Glutamatergic neuron (in vitro differentiated cells): ENCODE data around the gene KBTBD13. TPM values are rescaled to one million over a fixed set of nuclear protein-coding genes. Genes with fewer than 3 reads are reported as not detected.

ENCODE experiments used
- DNase-seq: peaks from one replicate; pipeline ENCODE4 v3.0.0; 2022
- H3K27ac Mint-ChIP-seq: one replicate; pipeline ENCODE4 v1.8.0; 2020; ENCODE audit warnings: mild to moderate bottlenecking, mixed read lengths, inconsistent platforms; ENCODE audit not compliant: unreplicated experiment
- H3K27me3 Mint-ChIP-seq: one replicate; pipeline ENCODE4 v1.8.0; 2020; ENCODE audit warnings: mild to moderate bottlenecking, moderate library complexity, mixed read lengths, inconsistent platforms; ENCODE audit not compliant: unreplicated experiment
- H3K36me3 Mint-ChIP-seq: one replicate; pipeline ENCODE4 v1.8.0; 2020; ENCODE audit warnings: mild to moderate bottlenecking, mixed read lengths, inconsistent platforms; ENCODE audit not compliant: unreplicated experiment
- H3K4me1 Mint-ChIP-seq: one replicate; pipeline ENCODE4 v1.8.0; 2020; ENCODE audit warnings: mild to moderate bottlenecking, low read depth, mixed read lengths, inconsistent platforms; ENCODE audit not compliant: unreplicated experiment
- H3K4me3 Mint-ChIP-seq: one replicate; pipeline ENCODE4 v1.8.0; 2020; ENCODE audit warnings: mild to moderate bottlenecking, mixed read lengths, inconsistent platforms; ENCODE audit not compliant: unreplicated experiment
- H3K9me3 Mint-ChIP-seq: one replicate; pipeline ENCODE4 v1.8.0; 2020; ENCODE audit warnings: mild to moderate bottlenecking, moderate library complexity, mixed read lengths, inconsistent platforms; ENCODE audit not compliant: unreplicated experiment
- CTCF ChIP-seq: fragments of 200-600 bp; sonication (generic); IDR thresholded peaks from one replicate; pipeline ENCODE4 v1.5.0; 2021; ENCODE audit not compliant: partially characterized antibody, unreplicated experiment
- total RNA-seq: library from RNA; stranded (reverse); fragmentation: NEBNext Ultra II Directional; extraction: Animal tissue kit (Norgen Biotek cat#: 25700); gene quantifications from one replicate; pipeline ENCODE4 v1.2.1, GENCODE V29; 2021; ENCODE audit not compliant: unreplicated experiment

KBTBD13 gene
- total RNA-seq, 1 donor from 2014 or later: not detected

DNA sequence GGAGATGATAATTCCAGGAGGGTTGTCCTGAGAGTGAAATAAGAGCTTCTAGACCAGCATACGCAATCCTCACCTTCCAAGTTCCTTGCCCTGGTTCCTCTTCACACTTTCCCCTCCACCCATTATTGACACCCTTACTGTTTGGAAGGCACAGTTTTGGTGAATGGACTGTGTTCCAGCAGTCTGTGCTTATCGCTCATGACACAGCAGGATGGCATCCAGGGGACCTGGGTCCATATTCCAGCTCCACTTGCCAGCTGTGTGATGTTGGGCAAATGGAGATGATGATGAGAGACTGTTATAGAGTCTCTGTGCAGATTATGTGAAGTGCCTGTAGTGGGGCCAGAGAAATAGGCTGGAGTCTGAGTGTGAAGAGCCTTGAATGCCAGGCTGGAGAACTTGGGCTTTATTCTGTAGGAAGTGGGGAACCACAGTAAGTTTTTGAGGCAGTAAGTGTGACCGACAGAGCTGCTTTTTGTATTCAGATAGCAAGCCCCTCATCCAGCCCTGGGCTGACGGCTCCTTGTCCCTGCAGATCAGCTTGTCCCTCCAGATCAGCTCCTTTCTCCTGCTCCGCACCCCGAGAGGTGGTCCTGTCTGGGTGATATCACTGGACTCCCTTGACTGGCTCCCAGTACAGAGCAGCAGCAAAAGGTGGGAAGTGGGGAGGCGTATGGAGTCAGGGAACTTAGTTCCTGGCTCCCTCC lies 8.1 kb downstream of the KBTBD13 start:
- TF ChIP-seq CTCF: no peak
- Mint-ChIP-seq H3K9me3 (peaks cover 6% of the 10 kb centered on the region), H3K27ac (peak overlapping the region; percentile 87)

DNA sequence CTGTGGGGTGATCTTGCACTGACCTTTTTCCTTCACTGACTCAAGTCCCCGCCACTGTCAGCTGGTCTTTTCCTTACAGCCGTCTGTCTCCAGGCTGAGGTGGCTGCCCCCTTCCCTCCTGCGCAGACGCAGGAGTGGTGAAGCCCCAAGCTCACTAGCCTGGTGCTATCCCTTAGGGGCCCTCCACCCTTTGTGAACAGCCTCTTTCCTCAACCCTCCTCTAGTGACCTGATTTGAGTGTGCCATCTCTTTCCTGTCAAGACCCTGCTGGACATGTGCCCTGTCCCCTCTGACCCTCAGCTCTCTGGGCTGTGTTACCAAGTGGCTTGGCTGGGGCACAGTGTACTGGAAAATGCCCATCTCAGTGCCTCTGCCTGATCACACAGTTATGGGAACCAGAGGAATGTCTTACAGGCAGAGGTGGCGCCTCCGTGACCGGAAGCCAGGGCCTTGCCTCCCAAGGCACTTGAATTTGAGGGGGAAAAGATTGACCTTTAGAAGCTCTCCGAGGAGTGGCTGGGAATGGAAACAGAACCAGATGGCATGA lies 8.7 kb downstream of the KBTBD13 start:
- H3K9me3 Mint-ChIP-seq: peaks cover 6% of the 10 kb centered on the region
- no peak overlapping the region for H3K27ac Mint-ChIP-seq
- H3K36me3 Mint-ChIP-seq: no peaks in the 10 kb centered on the region
- H3K27me3 Mint-ChIP-seq: peaks cover 4% of the 10 kb centered on the region
- H3K4me3 Mint-ChIP-seq: peak overlapping the region; percentile 3
- H3K4me1 Mint-ChIP-seq: peaks cover 37% of the 10 kb centered on the region
- no peak for DNase-seq
- TF ChIP-seq CTCF: no peak

More for the DNA sequence above, 8.1 kb downstream of the KBTBD13 start:
- Mint-ChIP-seq H3K4me1 (peaks cover 37% of the 10 kb centered on the region), H3K27me3 (peaks cover 4% of the 10 kb centered on the region), H3K4me3 (no peak overlapping the region), H3K36me3 (no peaks in the 10 kb centered on the region)
- no peak for DNase-seq

- H3K9me3 Mint-ChIP-seq: peaks cover 6% of the 10 kb centered on the region
- H3K36me3 Mint-ChIP-seq: no peaks in the 10 kb centered on the region
- no peak overlapping the region for H3K27ac Mint-ChIP-seq
- peak; percentile 58 for DNase-seq
- peak; percentile 64 for TF ChIP-seq CTCF
- peaks cover 37% of the 10 kb centered on the region for H3K4me1 Mint-ChIP-seq
- peaks cover 4% of the 10 kb centered on the region for H3K27me3 Mint-ChIP-seq
- no peak overlapping the region for H3K4me3 Mint-ChIP-seq
Measured at GRCh38 chr15:65085990-65086679, 9.6 kb downstream of the KBTBD13 start.

GRCh38 chr15:65086680-65087111 lies 10.2 kb downstream of the KBTBD13 start:
- peaks cover 4% of the 10 kb centered on the region for H3K27me3 Mint-ChIP-seq
- H3K4me1 Mint-ChIP-seq: peaks cover 35% of the 10 kb centered on the region
- H3K9me3 Mint-ChIP-seq: peaks cover 6% of the 10 kb centered on the region
- peak; percentile 41 for TF ChIP-seq CTCF
- no peaks in the 10 kb centered on the region for H3K36me3 Mint-ChIP-seq
- no peak overlapping the region for H3K4me3 Mint-ChIP-seq
- no peak overlapping the region for H3K27ac Mint-ChIP-seq
- DNase-seq: peak; percentile 51

DNA sequence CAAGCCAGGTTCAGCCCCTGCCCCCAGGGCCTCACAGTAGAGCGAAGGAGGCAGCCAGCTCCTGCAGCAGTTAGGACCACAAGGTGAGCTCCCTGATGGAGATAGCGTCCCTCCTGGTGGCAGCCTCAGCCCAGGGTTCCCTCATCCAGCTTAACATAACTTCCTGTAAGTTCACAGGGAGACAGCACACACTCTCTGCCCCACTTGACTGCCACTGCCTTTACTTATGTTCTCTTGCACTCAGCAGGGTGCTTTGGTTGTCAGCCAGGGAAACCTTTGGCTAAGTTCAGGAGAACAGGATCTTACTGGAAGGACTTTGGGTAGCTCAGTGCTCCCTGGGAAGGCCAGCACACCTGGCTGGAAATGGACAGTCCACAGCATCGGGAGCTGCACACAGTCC lies 10.9 kb downstream of the KBTBD13 start:
- Mint-ChIP-seq H3K4me3 (no peak overlapping the region), H3K27ac (no peak overlapping the region), H3K27me3 (peaks cover 4% of the 10 kb centered on the region), H3K9me3 (peaks cover 6% of the 10 kb centered on the region), H3K4me1 (peaks cover 31% of the 10 kb centered on the region), H3K36me3 (no peaks in the 10 kb centered on the region)
- TF ChIP-seq CTCF: no peak
- no peak for DNase-seq
